Keratinocyte (primary cell): ENCODE results near the gene CNPY1. TPM values are rescaled to one million over a fixed set of nuclear protein-coding genes. Genes with fewer than 3 reads are reported as not detected.

Experiments used
- DNase-seq: peaks from one replicate; pipeline ENCODE4 v3.0.0-alpha.2; 2011; ENCODE audit warnings: low read depth, missing footprints, low spot score
- FAIRE-seq: peaks from 2 replicates; lab custom pipeline; 2011; peaks lifted over from hg19 to GRCh38; lab: Jason Lieb, UNC
- H2AFZ ChIP-seq: 2 replicates; pipeline ENCODE4 v1.6.0; 2012; ENCODE audit warnings: low read length, control low read depth, inconsistent platforms; ENCODE audit not compliant: control insufficient read depth
- H3K27ac ChIP-seq: 2 replicates; pipeline ENCODE4 v1.5.1; 2011; ENCODE audit warnings: low read length; ENCODE audit not compliant: control insufficient read depth, insufficient read depth
- H3K27me3 ChIP-seq: 3 replicates; pipeline ENCODE4 v1.6.0; 2011; ENCODE audit warnings: low read length; ENCODE audit not compliant: control insufficient read depth, insufficient read depth; ENCODE audit errors: extremely low read depth
- H3K36me3 ChIP-seq, 2 experiments: 2 replicates in 1 of 2; 3 replicates in 1 of 2; pipeline ENCODE4 v1.5.1; 2011; ENCODE audit warnings: low read length in 2 of 2, mild to moderate bottlenecking in 1 of 2; ENCODE audit not compliant: control insufficient read depth in 2 of 2, insufficient read depth in 2 of 2; ENCODE audit errors: extremely low read depth in 1 of 2
- H3K4me1 ChIP-seq: 3 replicates; pipeline ENCODE4 v1.5.1; 2011; ENCODE audit warnings: low read length; ENCODE audit not compliant: control insufficient read depth, insufficient read depth; ENCODE audit errors: extremely low read depth
- H3K4me2 ChIP-seq: 3 replicates; pipeline ENCODE4 v1.6.0; 2011; ENCODE audit warnings: low read depth, low read length; ENCODE audit not compliant: control insufficient read depth, insufficient read depth; ENCODE audit errors: extremely low read depth
- H3K4me3 ChIP-seq, 3 experiments: fragments of 200-600 bp in 1 of 3; sonication (generic) in 1 of 3; 2 replicates in 2 of 3; 3 replicates in 1 of 3; pipeline ENCODE4 v1.5.1; 2011 to 2016; ENCODE audit warnings: low read length in 3 of 3, mild to moderate bottlenecking in 3 of 3, control low read depth in 2 of 3, inconsistent platforms in 1 of 3, low read depth in 1 of 3, mixed read lengths in 1 of 3, mixed run types in 1 of 3, moderate library complexity in 1 of 3; ENCODE audit not compliant: control insufficient read depth in 2 of 3, insufficient read depth in 2 of 3; ENCODE audit errors: extremely low read depth in 1 of 3
- H3K79me2 ChIP-seq: 2 replicates; pipeline ENCODE4 v1.6.0; 2012; ENCODE audit warnings: low read length; ENCODE audit not compliant: control insufficient read depth, insufficient read depth
- H3K9ac ChIP-seq: 3 replicates; pipeline ENCODE4 v1.6.0; 2011; ENCODE audit warnings: low read length; ENCODE audit not compliant: control insufficient read depth, insufficient read depth; ENCODE audit errors: extremely low read depth
- H3K9me1 ChIP-seq: 3 replicates; pipeline ENCODE4 v1.6.0; 2011; ENCODE audit warnings: low read length; ENCODE audit not compliant: control insufficient read depth, insufficient read depth; ENCODE audit errors: extremely low read depth
- H3K9me3 ChIP-seq: 2 replicates; pipeline ENCODE4 v1.5.1; 2012; ENCODE audit warnings: low read depth, low read length; ENCODE audit not compliant: control insufficient read depth
- H4K20me1 ChIP-seq: 3 replicates; pipeline ENCODE4 v1.6.0; 2011; ENCODE audit warnings: low read length; ENCODE audit not compliant: control insufficient read depth, insufficient read depth; ENCODE audit errors: extremely low read depth
- EZH2 ChIP-seq: IDR thresholded peaks from one replicate; pipeline ENCODE4 v1.6.1; 2012; ENCODE audit warnings: inconsistent platforms, mild to moderate bottlenecking, low read length, moderate library complexity
- dilution Hi-C: fragments of 300-500 bp; cut with MboI; formaldehyde crosslinking; loops from one replicate; pipeline ENCODE4 v1.7.0; 2020; ENCODE audit warnings: low sequenced_read_pairs; ENCODE audit not compliant: extremely low pct_ligation_motif_present
- polyA plus RNA-seq, 5 experiments: library from polyadenylated mRNA; depleted of rRNA in 3 of 5; stranded (reverse) in 3 of 5; stranded (forward) in 1 of 5; unstranded in 1 of 5; fragments of >200 nt; gene quantifications; 1 replicate in 1 of 5; 2 replicates in 3 of 5; 3 replicates in 1 of 5; pipeline versions ENCODE4 v1.2.1 to v1.2.3, GENCODE V29; 2011 to 2012; ENCODE audit warnings: missing spikeins in 2 of 5, low read depth in 1 of 5, low replicate concordance in 1 of 5
- TF ChIP-seq, protein P1 (sequence below), 3 experiments: IDR thresholded peaks in 1 of 3; conservative IDR thresholded peaks in 1 of 3; optimal IDR thresholded peaks in 1 of 3; 2 replicates in 2 of 3; 3 replicates in 1 of 3; pipeline versions ENCODE3 to v1.5.1; 2011; ENCODE audit warnings: low read length in 3 of 3, mild to moderate bottlenecking in 3 of 3, moderate library complexity in 2 of 3, control low read depth in 1 of 3, inconsistent platforms in 1 of 3; ENCODE audit not compliant: insufficient read depth in 2 of 3; ENCODE audit errors: extremely low read depth in 1 of 3

The CNPY1 gene
- polyA plus RNA-seq, 1 donor (not counting 4 experiments of a cell fraction or from before 2014, with no cell fraction given): not detected

DNA sequence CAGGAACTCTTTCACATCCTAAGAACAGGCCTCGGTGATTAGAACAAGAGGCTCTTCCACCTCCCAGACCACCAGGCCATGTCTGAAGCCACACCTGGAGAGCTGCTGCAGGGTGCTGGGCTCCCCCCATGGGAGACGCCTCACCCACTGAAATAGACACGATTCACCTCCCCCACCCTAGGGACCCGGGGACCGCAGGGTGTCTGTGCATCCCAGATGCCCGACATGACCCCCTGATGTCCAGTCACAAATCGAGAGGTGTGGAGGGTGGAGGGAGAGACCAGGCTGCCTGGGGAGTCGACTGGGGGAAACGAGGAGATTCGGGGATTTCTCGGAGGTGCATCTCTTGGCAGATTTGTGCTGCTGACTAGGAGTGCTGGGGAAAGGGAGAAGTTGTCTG, 31.0 kb downstream of the CNPY1 start:
- TF ChIP-seq, protein P1, sequence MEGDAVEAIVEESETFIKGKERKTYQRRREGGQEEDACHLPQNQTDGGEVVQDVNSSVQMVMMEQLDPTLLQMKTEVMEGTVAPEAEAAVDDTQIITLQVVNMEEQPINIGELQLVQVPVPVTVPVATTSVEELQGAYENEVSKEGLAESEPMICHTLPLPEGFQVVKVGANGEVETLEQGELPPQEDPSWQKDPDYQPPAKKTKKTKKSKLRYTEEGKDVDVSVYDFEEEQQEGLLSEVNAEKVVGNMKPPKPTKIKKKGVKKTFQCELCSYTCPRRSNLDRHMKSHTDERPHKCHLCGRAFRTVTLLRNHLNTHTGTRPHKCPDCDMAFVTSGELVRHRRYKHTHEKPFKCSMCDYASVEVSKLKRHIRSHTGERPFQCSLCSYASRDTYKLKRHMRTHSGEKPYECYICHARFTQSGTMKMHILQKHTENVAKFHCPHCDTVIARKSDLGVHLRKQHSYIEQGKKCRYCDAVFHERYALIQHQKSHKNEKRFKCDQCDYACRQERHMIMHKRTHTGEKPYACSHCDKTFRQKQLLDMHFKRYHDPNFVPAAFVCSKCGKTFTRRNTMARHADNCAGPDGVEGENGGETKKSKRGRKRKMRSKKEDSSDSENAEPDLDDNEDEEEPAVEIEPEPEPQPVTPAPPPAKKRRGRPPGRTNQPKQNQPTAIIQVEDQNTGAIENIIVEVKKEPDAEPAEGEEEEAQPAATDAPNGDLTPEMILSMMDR (optimal IDR thresholded peaks at IDR 0.05 in 1 of 3, IDR thresholded peaks at IDR 0.05 in 1 of 3, conservative IDR thresholded peaks at IDR 0.05 in 1 of 3; ENCODE audit: extremely low read depth in 1 of 3, insufficient read depth in 2 of 3, low read length in 3 of 3): no peak
- no peak for TF ChIP-seq EZH2
- no peaks in the 10 kb centered on the region for H3K9me3 ChIP-seq

DNA sequence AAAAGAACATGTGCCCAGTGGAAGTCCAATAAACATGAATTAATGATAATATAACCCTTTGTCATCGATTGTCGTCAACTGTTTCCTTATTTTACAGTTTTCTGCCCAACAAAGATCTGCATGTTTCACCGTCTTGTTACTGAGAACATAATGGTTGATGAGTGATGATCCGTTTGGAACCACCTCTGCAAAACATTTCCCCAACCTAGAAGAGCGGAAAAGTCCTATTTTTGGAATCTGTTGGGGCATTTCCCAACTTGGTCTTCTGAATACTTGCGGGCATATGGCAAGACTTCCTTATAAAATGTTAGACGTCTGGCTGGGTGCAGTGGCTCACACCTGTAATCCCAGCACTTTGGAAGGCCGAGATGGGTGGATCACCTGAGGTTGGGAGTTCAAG, 32.1 kb downstream of the CNPY1 start:
- dilution Hi-C loops: no loop called here
- Histone ChIP-seq H4K20me1 (no peaks in the 10 kb centered on the region), H3K79me2 (no peaks in the 10 kb centered on the region), H3K4me2 (no peak overlapping the region), H3K4me1 (no peaks in the 10 kb centered on the region), H2AFZ (no peak overlapping the region), H3K9ac (no peak overlapping the region), H3K27ac (no peak overlapping the region), H3K36me3 (no peaks in the 10 kb centered on the region), H3K27me3 (peaks cover 44% of the 10 kb centered on the region), H3K4me3 (no peak overlapping the region), H3K9me1 (no peaks in the 10 kb centered on the region), H3K9me3 (no peaks in the 10 kb centered on the region)
- no peak for FAIRE-seq
- TF ChIP-seq EZH2: no peak
- TF ChIP-seq, protein P1 (optimal IDR thresholded peaks at IDR 0.05 in 1 of 3, IDR thresholded peaks at IDR 0.05 in 1 of 3, conservative IDR thresholded peaks at IDR 0.05 in 1 of 3; ENCODE audit: extremely low read depth in 1 of 3, insufficient read depth in 2 of 3, low read length in 3 of 3): no peak
- no peak for DNase-seq

More for the DNA sequence above, 31.0 kb downstream of the CNPY1 start:
- no peaks in the 10 kb centered on the region for H4K20me1 ChIP-seq
- FAIRE-seq (no peak), DNase-seq (no peak)
- dilution Hi-C loops: no loop called here
- no peaks in the 10 kb centered on the region for H3K9me1 ChIP-seq
- no peak overlapping the region for H2AFZ ChIP-seq
- H3K4me3 ChIP-seq: no peak overlapping the region
- H3K4me1 ChIP-seq: no peaks in the 10 kb centered on the region
- H3K79me2 ChIP-seq: no peaks in the 10 kb centered on the region
- peaks cover 34% of the 10 kb centered on the region for H3K27me3 ChIP-seq
- no peak overlapping the region for H3K27ac ChIP-seq
- no peaks in the 10 kb centered on the region for H3K36me3 ChIP-seq
- H3K4me2 ChIP-seq: no peak overlapping the region
- H3K9ac ChIP-seq: no peak overlapping the region
